Stimulated activated naive CD8-positive, alpha-beta T cell treated with anti-CD3 and anti-CD28 coated beads, Interleukin-15, Interleukin-2, amounts not matched to agents 100 U/mL and 50 U/mL, for 24 hours (primary cell): Measurements from ENCODE around the gene RPAP2.
"Not testable (repeated sequence)": the region's sequence is repeated elsewhere in the genome, so short reads cannot be mapped to it uniquely, and the experiment has no call there.

Source experiments
- ATAC-seq: fragments of 150-1000 bp; cut with Tn5 transposase; one replicate; pipeline ENCODE4 v1.10.0; 2021
- DNase-seq: peaks from one replicate; pipeline ENCODE4 v3.0.0; 2021

Gene RPAP2

DNA sequence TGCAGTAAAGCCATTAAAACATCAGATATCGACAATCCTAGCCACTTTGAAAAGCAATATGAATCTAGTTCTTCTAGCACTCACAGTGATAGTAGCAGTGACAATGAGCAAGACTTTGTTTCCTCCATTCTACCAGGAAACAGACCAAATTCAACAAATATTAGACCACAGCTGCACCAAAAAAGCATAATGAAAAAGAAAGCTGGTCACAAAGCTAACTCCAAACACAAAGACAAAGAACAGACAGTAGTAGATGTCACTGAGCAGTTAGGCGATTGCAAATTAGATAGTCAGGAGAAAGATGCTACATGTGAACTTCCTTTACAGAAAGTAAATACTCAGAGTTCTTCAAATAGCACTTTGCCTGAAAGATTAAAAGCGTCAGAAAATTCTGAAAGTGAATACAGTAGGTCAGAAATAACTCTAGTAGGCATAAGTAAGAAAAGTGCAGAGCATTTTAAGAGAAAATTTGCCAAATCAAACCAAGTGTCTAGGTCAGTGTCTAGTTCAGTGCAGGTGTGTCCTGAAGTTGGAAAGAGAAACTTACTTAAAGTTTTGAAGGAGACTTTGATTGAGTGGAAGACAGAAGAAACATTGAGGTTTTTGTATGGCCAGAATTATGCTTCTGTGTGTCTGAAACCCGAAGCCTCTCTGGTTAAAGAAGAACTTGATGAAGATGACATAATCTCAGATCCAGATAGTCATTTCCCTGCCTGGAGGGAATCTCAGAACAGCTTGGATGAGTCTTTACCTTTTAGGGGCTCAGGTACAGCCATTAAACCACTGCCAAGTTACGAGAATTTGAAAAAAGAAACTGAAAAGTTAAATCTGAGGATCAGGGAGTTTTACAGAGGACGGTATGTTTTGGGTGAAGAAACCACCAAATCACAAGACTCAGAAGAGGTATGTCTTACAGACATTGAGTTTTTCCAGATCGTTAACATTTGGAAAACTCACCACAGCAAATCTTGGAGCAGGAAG is 24.9 kb downstream of the RPAP2 start:
- ATAC-seq (no peak), DNase-seq (no peak)

DNA sequence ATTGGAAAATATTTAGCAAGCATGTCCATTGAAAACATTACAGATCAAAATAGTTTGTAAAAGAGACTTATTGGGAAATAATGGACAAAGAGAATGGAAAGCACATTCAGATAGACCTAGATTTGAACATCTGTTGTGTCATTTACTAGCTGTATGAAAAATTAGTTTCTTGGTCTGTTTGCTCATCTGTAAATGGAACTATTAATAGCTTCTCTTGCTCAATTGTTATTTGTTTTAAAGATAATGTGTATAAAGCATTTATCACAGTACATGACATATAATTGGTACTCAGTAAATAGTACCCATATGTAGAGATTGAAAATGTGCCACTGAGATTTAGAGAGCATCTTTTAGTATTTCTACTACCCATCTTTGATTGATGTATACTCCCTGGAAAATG is 25.9 kb downstream of the RPAP2 start:
- DNase-seq (no peak), ATAC-seq (no peak)

DNA sequence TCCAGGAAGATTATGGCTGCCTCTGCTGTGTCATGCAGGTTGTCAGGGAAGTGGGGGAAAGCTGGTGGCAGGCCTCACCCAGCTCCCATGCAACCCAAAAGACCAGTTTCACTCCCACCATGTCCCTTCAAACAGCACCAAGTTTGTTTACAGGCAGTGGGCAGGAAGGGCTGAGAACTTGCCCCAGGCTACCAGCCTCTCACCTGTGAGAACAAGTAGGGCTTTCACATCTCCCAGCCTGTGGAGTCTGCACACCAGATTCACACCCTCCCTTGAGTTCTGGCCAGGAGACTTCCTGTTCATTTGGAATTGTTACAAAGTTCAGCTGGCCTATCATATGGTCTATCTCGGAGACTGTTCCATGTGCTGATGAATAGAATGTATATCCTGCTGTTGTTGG is 27.8 kb downstream of the RPAP2 start:
- DNase-seq (no peak), ATAC-seq (no peak)

DNA sequence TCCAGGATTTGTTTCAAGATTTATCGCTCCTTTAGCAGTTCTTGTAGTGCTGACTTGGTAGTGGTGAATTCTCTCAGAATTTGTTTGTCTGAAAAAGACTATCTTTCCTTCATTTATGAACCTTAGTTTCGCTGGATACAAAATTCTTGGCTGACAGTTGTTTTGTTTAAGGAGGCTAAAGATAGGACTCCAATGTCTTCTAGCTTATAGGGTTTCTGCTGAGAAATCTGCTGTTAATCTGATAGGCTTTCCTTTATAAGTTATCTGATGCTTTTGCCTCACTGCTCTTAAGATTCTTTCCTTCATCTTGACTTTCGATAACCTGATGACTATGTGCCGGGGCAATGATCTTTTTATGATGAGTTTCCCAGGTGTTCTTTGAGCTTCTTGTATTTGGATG is 28.9 kb downstream of the RPAP2 start:
- ATAC-seq, result no peak
- no peak for DNase-seq

DNA sequence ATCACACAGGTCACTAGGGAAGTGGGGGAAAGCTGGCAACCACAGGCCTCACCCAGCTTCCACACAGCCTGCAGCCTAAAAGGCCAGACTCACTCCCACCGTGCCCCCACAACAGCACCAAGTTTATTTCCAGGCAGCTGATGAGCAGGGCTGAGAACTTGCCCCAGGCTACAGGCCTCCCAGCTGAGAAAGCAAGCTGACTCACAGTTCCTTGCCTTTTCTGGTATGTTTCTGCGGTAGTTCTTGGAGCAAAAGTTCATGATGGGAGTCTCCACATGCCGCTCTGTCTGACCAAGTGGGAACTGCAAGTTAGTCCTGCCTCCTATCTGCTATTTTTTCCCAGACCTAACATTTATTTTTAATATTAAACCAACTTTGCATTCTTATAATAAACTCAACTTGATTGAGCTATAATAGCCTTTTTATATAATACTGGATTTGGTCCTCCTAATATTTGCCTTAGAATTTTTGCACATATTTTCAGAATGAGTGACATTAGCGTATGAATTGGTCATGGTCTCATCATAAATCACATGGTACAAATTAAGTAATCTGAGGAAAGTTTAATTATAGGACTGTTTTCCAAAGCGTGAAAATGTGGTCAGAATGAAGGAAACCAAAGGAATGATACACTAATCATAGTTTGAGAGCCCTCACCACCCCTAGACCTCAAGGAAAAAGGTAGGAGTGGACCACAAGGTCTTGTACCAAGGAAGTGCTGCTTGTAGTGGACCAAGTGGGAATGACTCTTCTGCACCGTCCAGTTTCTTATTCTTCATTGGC is 30.7 kb downstream of the RPAP2 start:
- DNase-seq (no peak), ATAC-seq (no peak)

DNA sequence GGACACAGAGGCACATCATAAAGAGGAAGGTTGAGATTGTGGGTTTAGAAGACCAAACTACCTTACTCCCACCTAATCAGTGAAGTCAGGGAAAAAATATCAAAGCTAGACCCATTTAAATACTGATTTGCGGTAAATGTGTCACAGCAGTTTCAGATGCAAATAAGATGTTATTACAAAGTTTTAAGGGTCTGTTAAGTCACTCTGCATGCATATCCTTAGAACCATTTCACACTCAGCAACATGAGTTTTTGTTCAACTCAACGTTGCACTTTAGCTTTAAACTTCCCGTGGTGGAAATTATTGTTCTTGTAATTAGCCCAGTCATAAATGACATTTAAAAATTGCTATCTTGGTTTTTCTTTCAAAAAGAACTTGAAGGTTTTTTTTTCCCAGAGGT is 34.8 kb downstream of the RPAP2 start:
- DNase-seq (no peak), ATAC-seq (peak; percentile 93)

DNA sequence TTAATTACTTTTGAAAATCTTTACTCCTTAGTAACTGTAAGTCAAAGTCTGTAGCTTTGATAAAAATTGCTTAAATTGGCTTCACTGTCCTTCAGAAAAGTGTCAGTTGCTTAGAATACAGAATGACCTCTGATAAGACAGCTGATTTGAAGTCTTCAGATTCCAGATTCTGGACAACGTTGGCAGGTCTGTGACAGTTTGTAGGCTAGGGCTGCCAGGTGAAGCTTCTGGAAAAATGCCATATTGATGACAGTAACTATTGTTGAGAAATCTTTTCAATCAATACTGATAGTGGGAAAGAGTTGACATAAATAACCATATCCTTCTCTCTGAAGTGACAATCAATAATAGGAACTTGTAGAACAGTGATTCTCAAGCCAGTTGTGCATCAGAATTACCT is 41.3 kb downstream of the RPAP2 start:
- DNase-seq (no peak), ATAC-seq (no peak)

DNA sequence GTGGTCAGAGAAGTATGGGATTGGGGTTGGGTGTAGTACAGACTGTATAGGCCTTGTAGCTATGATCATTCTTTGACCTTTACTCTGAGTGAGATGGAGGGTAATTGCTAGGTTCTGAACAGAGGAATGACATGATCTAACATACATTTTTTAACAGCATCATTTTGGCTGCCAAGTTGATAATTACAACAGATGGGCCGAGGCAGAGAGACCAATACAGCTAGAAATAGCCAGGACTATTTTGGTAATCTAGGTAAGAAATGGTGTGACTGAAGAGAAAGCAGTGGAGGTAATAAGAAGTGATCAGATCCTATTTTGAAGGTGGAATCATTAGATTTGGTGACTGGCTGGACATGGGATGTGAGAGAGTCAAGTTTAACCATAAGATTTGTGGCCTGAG is 43.5 kb downstream of the RPAP2 start:
- DNase-seq (no peak), ATAC-seq (peak; percentile 43)

DNA sequence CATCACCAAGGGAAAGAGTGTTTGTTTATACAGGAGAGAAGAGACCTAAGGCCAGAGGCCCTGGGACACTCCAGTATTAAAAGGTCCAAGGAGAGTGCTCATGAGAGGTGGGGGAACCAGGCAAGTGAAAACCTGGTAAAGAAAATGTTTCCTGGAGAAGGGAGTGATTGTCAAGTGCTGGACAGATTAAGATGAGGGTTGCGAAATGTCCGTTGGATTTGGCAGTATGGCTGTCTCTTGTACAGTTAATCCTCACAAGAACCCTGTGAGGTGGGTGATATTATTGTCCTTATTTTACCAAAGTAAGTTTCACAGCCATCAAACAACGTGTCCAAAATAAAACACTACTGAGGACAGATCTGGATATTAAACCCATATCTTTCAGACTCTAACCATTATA is 44.2 kb downstream of the RPAP2 start:
- no peak for DNase-seq
- ATAC-seq, result no peak

DNA sequence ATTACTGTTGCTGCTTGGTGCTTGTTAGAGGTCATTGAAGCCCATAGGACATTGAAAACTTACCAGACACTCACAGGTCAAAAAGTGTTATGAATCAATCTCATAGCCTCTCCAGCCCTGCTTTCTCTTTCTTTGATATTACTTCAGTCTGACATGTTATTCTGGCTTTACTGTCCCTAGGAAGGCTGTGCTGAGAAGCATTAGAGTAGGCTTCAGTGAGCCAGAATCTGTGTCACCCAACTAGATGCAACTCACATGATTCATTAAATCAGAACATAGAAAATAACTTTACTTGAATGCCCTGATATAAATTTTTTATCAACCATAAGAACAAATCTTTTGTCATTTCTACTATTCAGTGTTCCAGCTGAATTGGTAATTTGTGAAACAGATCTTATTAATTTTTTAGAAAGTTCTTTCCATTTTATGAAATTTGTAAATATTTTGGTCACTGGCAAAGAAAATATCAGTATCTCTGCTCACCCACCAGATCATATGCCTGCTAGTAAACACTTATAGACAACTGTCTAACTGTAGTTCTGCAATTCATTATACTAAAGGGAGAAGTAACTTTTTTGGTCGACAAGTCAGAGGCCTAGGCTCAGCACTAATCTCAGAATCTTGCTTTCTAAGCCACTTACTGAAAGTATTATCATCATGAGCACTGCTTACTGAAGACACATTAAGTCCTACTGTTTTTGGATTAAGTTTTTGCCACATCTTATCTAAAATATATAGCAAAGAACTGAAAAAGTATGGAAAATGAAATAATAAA is 48.2 kb downstream of the RPAP2 start:
- DNase-seq (no peak), ATAC-seq (no peak)

DNA sequence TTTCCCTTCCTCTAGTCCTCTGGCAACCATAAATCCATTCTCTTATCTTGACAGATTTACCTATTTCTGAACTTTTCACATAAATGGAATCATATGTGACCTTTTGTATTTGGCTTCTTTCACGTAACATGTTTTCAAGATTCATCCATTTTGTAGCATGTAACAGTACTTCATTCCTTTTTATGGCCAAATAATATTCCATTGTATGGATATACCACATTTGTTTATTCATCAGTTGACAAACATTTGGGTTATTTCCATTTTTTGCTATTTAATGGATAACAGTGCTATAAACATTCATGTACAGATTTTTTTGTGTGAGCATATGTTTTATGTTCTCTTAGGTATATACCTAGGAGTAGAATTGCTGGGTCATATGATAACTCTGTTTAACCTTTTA is 54.0 kb downstream of the RPAP2 start:
- ATAC-seq (no peak), DNase-seq (no peak)

DNA sequence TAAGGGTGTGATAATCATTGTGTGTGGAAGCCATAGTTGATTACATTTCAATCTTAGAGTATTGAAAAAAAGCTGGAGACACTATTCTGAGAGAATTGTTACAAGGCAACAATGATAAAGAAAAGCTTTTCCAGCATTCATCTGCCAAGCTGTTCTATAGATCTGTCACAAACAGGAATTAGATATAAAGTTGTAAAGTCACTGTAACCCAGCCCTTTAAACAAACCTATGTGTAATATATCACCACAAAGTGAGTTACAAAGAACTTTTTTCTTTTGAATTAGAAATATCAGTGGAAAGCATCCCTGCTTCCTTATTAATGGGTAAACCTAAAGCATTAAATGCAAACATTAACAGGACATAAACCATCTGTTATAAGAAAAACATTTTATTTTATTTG is 55.4 kb downstream of the RPAP2 start:
- DNase-seq, result no peak
- no peak for ATAC-seq

DNA sequence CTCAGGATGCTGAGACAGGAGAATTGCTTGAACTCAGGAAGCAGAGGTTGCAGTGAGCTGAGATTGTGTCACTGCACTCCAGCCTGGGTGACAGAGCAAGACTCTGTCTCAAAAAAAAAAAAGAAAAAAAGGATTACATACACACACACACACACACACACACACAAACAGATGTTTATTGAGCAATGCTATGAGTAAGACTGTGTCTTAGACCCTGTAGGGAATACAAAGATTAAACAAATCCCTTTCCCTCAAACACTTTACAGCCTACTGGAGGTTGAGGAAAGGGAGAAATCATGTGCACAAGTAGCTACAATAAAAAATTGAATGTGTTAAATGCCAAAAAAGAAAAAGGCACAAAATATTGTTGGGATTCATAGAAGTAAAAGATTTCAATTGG is 58.1 kb downstream of the RPAP2 start:
- ATAC-seq (no peak), DNase-seq (no peak)

DNA sequence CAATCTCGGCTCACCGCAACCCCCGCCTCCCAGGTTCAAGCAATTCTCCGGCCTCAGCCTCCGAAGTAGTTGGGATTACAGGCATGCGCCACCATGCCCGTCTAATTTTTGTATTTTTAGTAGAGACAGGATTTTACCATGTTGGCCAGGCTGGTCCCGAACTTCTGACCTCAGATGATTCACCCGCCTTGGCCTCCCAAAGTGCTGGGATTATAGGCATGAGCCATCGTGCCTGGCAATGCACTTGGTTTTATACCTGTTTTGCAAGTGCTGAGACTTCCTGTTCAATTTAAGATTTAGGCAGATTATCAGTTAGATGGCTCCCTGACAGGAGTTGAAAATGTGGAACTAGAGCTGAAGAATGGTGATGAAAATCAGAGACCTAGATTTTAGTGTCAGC is 60.5 kb downstream of the RPAP2 start:
- DNase-seq, ATAC-seq: not testable (repeated sequence)

DNA sequence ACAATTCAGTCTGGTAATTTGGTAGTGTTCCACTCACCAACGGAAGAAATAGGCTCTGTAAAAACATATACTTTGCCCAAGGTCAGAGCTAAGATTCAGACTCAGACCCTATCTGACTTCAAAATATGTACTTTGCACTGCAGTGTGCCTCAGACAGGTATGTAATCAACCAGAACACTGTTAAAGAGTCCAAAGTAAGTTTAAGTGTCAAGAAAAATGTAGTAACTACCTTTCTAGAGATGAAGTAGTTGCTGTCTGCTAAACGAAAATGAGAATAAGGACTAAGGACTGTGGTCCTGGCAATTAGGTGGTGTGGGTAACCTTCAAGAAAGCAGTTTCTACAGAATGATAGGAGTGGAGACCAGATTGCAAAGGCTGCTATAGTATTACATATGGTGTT is 61.1 kb downstream of the RPAP2 start:
- no peak for ATAC-seq
- DNase-seq, result no peak

DNA sequence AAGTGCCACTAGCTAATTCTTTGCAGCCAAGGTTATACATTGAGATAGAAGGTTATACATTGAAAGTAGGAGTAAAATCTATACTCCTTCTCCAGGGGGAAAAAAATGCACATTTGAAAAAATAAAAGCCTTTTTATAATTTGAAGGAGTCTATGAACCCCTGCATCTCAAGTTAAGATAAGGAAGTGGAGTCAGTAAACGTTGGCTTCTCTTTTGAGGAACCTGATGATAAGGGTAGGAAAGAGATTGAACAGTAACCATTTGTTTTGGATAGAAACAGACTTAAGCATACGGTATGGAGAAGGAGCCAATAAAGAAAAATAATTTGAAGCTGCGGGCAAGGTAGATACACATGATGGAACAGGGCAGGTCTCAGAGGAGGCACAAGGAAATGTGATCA is 64.1 kb downstream of the RPAP2 start:
- DNase-seq (no peak), ATAC-seq (no peak)

DNA sequence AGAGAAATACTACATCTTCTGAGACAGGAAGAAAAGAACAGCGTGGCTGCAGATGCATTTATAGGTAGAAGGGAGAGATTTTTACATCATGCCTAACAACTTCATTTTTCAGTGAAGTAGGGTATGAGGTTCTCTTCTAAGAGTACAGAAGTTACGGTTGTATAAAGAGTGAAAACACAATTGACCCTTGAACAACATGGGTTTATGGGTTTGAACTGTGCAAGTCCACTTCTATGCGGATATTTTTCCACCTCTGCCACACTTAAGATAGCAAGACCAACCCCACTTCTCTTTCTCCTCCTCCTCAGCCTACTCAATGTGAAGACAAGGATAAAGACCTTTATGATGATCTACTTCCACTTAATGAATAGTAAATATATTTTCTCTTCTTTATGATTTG is 64.5 kb downstream of the RPAP2 start:
- DNase-seq (no peak), ATAC-seq (no peak)

DNA sequence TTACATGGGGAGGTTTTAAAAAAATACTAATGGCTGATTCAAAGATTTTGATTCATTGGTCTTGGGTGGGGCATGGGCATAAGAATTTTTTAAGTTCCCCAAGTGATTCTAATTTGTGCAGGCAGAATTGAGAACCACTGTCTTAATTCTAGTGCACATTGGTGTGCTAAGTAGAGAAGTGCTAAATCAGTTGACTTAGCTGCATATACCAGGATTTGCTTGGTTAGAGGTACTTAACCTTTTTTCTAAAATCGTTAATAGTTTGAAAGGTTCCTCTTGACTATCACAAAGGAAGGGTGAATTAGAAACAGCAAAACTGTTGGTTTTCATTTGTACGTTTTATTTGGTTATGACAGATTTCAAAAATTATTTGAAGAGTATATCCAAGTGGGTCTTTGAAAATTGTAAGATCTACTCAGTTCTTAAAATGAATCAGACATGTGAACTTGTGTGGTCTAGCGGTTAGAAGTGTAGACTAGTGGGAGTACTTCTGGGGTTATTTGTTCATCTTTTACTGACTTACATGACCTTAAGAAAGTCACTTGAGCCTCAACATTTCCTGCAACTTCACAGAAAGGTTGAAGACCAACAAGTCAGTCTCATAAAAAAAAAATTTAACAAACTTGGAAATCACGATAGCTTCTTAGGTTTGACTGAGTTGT is 66.7 kb downstream of the RPAP2 start:
- ATAC-seq (peak; percentile 96), DNase-seq (no peak)

DNA sequence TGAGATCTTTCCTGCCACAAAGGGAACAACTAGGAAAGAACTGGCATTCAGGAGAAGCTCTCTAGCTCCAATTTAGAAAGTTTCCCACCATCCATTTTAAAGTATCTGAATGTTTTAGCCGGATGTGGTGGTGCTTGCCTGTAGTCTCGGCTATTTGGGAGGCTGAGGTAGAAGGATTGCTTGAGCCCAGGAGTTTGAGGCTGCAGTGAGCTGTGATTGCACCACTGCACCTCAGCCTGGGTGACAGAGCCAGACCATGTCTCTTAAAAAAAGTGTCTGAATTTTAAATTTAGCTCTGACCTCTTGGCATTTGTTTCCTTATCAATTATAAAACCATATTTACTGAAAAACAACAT is 67.2 kb downstream of the RPAP2 start:
- no peak for ATAC-seq
- DNase-seq, result peak; percentile 15

DNA sequence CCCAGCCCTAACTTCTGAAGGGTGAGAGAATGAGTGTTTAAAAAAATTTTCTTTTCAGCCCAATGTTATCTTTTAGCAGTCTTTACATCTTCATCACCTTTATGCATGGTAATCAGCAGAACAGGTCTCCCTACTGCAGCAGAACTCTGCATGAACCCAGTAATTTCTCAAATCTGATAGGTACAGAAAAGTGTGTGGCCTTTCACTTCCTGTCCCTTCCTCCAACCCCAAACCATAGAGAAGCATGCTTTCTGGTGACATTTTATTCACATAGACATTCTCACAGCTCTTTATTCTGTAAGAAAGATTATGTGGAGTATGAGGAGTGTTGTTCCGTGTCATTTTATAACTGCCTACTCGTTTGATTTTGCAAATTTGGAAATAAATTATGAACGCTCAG is 68.6 kb downstream of the RPAP2 start:
- ATAC-seq, result peak; percentile 51

DNA sequence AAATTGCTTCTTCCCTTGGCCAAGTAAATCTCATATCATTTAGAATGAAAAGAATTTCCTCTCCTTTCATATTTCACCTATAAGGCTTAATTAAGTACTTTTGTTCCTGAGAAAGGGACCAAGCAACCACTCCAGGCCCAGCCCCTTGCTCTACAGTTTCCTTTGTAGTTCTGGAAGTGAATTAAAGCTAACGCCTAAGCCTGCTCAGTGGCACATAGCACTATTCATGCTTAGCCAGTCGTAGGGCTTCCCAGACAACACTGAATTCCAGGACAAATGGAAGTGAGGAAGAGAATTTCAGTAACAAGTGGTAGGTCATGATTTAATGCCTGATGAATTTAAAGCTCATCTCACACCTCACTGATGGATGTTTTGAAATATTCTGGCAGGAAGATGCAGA is 73.3 kb downstream of the RPAP2 start:
- no peak for ATAC-seq
- DNase-seq, result no peak

More for the DNA sequence above, 68.6 kb downstream of the RPAP2 start:
- no peak for DNase-seq

DNA sequence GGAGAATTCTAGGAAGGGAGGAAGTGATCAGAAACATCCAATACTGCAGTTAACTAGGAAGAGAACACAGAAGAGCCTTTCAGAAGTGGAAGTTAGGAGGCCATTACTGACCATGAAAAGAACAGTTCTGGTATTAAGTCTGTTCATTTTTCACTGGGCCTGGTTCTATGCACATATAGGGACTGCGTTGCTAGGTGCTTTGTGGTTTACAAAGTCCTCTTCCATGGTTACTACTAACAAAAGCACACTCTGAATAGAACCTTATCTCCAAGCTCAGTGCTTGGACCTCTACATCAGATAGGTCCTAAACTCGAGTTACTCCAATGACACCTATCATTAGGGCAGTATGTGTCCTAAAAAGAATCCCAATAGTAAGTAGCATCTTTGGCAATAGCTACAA is 75.4 kb downstream of the RPAP2 start:
- no peak for DNase-seq

More for the DNA sequence above, 75.4 kb downstream of the RPAP2 start:
- no peak for ATAC-seq
